Stimulated activated naive CD8-positive, alpha-beta T cell treated with anti-CD3 and anti-CD28 coated beads, Interleukin-15, Interleukin-2, amounts not matched to agents 100 U/mL and 50 U/mL, for 24 hours (primary cell): ENCODE measurements around the gene CHRNB1.

ENCODE experiments used
- ATAC-seq: fragments of 150-1000 bp; cut with Tn5 transposase; one replicate; pipeline ENCODE4 v1.10.0; 2021
- DNase-seq: peaks from one replicate; pipeline ENCODE4 v3.0.0; 2021

Gene CHRNB1

GRCh38 chr17:7414837-7415236, 30.0 kb upstream of the CHRNB1 start:
- ATAC-seq (no peak), DNase-seq (no peak)

GRCh38 chr17:7415784-7416183, 29.1 kb upstream of the CHRNB1 start:
- no peak for DNase-seq
- no peak for ATAC-seq

DNA sequence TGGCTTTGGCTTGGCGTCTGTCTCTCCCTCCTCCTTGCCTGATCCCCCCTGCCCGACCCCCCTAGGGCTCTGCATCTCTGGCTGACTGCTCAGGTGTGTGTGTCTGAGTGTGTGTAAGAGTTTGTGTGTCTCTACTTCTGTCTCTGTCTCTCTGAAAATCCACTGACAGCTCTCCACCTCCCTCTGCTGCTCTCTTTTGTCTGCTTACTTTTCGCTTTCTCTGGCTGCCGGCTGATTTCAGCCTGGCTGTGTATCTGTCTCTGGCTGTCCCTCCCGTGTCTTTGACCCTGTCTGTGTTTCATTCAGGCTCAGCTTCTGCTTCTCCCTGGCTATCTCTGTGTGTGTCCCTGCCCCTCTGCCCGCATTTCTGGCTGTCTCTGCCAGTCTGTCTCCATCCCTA, 28.5 kb upstream of the CHRNB1 start:
- no peak for DNase-seq
- ATAC-seq = no peak

DNA sequence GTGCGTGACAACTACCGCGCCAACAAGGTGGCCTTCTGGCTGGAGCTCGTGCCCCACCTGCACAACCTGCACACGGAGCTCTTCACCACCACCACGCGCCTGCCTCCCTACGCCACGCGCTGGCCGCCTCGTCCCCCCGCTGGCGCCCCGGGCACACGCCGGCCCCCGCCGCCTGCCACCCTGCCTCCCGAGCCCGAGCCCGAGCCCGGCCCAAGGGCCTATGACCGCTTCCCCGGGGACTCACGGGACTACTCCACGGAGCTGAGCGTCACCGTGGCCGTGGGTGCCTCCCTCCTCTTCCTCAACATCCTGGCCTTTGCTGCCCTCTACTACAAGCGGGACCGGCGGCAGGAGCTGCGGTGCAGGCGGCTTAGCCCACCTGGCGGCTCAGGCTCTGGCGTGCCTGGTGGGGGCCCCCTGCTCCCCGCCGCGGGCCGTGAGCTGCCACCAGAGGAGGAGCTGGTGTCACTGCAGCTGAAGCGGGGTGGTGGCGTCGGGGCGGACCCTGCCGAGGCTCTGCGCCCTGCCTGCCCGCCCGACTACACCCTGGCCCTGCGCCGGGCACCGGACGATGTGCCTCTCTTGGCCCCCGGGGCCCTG, 27.7 kb upstream of the CHRNB1 start:
- ATAC-seq (no peak), DNase-seq (no peak)

- ATAC-seq = no peak
- DNase-seq = no peak
These were observed 26.2 kb upstream of the CHRNB1 start for GRCh38 chr17:7418472-7419152.

DNA sequence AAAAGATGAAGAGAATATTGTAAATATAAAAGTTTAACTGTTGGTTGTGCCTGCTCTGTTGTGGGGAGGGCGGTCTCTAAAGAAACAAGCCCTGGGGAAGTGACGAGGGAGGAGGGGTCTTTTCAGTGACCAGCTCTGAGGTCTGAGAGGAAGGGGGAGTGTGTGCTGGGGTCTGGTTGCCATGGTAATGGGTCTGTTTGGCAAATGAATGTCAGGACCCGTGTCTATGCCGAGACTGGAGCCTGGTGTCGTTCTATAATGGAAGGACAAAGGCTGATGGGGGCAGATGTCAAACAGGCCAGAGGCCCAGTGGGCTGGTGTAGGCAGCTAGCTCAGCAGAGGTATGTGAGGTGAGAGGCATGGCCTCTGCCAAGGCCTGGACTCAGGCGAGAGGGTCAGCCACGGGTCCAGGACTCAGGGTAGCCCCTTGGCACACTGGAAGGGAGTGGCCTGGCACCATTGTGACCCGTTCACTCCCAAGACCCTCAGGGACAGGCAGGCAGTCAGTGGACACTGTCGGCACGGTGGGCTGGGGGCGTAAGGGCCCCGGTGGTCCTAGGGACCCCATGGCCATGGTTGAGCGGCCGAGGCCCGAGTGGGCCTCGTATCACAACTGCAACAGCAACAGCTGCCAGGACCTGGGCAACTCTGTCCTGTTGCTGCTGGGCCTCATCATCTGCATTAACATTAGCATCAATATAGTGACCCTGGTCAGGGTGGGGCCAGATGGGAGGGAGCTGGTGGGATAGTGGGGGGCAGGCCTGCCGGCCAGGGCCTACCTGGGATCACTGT, 24.8 kb upstream of the CHRNB1 start, which contains the start of gene SPEM1:
TSS of gene SPEM1 (plus strand) at position 506 of the 792 bp plus-strand sequence. CDS start at position 567, 61 bp downstream.
- ATAC-seq (no peak), DNase-seq (no peak)

GRCh38 chr17:7421186-7421585, 23.7 kb upstream of the CHRNB1 start:
- DNase-seq (no peak), ATAC-seq (no peak)

DNA sequence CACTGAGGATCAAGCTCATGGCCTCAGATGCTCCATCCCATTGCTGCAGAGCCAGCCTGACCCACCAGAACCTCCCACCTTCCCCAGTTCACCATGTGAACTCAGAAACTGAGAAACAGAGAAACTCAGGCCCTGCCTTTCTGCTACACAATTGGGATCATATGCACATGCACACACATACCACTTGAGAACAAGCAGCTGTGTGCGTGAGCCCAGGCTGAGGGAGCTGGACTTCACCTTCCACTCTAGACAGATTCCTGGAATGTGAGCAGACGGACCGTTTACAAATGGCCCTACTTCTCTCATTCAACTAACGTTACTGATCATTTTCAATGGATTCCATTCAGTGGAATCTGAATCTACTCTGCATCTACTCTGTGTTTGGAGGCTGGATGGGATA, 21.2 kb upstream of the CHRNB1 start:
- DNase-seq (no peak), ATAC-seq (no peak)

DNA sequence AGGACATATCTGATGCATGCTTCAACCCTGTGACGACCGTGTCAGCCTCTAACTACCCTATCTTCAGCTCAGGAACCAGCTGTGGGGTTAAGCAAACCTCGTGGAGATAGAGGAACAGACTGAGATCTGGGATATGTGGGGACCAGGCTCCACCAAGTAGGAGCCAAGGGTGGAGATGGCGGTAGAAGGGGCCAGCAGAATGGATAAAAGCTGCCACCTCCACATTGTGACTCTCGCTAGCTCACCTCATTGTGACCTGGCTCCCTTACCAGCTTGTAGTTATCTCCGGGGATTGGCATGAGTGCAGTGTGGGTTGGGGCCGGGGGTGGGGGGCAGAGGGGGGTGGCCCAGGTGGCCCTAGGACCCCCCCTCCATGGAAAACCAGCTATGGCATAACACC, 19.5 kb upstream of the CHRNB1 start, which contains the start of gene SPEM2:
TSS of gene SPEM2 (plus strand) at position 301 of the 400 bp plus-strand sequence. CDS start at position 374, 73 bp downstream.
- DNase-seq (no peak), ATAC-seq (no peak)

- DNase-seq (no peak), ATAC-seq (no peak)
These were observed 19.1 kb upstream of the CHRNB1 start for GRCh38 chr17:7425756-7426155.

DNA sequence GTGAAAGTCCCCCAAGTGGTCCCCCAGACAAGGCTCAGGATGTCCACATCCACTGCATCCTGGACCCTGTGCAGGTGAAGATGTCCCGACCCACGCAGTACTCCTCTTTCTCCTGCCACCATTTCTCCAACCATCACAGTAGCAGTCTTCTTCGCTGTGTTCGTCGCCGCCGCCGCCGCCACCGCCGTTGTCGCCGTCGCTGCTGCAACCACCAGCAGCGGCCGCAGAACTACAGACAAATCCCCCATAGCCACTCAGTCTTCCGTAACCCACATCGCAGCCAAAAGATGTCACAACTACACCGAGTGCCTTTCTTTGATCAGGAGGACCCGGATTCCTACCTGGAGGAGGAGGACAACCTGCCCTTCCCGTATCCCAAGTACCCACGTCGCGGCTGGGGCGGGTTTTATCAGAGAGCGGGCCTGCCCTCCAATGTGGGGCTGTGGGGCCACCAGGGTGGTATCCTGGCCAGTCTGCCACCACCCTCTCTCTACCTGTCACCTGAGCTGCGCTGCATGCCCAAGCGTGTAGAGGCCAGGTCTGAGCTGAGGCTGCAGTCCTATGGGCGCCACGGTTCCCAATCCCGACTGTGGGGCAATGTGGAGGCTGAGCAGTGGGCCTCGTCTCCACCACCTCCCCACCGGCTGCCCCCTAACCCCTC, 18.5 kb upstream of the CHRNB1 start:
- no peak for DNase-seq
- no peak for ATAC-seq

DNA sequence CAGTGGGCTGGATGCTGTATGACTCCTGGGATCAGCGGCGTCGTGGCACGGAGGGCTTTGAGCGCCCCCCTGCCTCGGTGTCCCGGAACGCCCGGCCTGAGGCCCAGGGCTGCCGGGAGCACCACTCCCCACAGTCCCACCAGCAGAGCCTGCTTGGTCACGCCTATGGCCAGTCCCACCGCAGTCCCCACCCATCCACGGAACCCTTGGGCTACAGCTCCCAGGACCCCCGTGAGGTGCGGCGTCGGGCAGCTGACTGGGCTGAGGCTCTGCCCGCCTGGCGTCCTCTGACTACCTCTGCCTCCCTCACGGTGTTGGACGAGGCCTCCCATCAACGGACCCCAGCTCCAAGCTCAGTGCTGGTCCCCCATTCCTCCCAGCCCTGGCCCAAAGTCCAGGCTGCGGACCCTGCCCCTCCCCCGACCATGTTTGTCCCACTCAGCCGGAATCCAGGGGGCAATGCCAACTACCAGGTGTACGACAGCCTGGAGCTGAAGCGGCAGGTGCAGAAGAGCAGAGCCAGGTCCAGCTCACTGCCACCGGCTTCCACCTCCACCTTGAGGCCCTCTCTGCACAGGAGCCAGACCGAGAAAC, 17.9 kb upstream of the CHRNB1 start:
- ATAC-seq (no peak), DNase-seq (no peak)

- DNase-seq (no peak), ATAC-seq (no peak)
These were observed 17.3 kb upstream of the CHRNB1 start for GRCh38 chr17:7427549-7427948.

- ATAC-seq (no peak), DNase-seq (no peak)
These were observed 16.3 kb upstream of the CHRNB1 start, which contains the start of gene SPEM3 for GRCh38 chr17:7428557-7428956. SPEM3 (plus strand) TSS chr17:7428857; CDS start chr17:7428903, 46 bp downstream.

GRCh38 chr17:7429722-7430121, 15.1 kb upstream of the CHRNB1 start:
- DNase-seq (no peak), ATAC-seq (no peak)

GRCh38 chr17:7431231-7431630, 13.6 kb upstream of the CHRNB1 start:
- no peak for ATAC-seq
- DNase-seq = no peak

DNA sequence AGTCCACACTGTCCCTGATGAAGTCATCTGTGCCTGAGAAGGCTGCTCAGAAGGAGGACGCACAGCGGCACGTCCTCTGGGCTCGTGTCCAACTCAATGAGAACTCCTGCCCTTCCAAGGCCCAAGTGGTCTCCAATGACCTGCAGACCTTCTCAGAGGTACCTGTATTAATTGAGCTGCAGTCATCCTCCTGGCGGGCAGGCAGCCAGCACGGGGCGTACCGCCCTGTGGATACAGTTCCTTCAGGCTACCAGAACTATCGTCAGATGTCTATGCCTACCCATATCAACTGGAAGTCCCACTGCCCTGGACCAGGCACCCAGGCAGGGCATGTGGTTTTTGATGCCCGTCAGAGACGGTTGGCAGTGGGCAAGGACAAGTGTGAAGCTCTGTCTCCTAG, 12.6 kb upstream of the CHRNB1 start:
- ATAC-seq = no peak
- DNase-seq = no peak

- peak; percentile 6 for ATAC-seq
- peak; percentile 68 for DNase-seq
These were observed 8.9 kb upstream of the CHRNB1 start for GRCh38 chr17:7435676-7436555.

GRCh38 chr17:7436556-7437368, 8.1 kb upstream of the CHRNB1 start:
- ATAC-seq (peak; percentile 81), DNase-seq (peak; percentile 85)

DNA sequence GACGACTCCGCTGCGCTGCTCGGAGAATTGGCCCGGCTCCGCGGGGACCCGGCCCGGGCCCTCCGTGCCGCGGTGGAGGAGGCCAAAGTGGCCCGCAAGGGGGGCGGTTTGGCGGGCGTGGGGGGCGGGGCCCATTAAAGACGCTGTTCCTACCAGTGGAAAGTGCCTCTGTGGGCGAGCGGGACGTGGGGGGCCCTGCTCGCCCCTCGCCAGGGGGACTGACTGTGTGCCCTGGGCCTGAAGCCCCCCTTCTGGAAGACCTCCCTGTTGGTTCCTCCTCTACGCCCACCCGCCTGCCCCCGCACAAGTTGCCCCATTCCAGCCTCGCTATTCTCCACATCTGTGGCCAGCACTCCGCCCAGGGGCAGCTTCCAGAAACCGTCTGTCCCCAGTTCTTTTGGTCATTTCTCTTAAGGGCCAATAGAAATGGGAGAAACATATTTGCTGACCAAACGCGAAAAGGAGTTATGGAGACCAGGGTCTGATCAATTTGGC, 7.4 kb upstream of the CHRNB1 start:
- no peak for ATAC-seq

More for the DNA sequence above, 7.4 kb upstream of the CHRNB1 start:
- DNase-seq = no peak
